Measurements from ENCODE around the gene MOB4. TPM values are rescaled to one million over a fixed set of nuclear protein-coding genes. Genes with fewer than 3 reads are reported as not detected.

MOB4 gene
- total RNA-seq, 1 donor from 2014 or later = 41.4 TPM

DNA sequence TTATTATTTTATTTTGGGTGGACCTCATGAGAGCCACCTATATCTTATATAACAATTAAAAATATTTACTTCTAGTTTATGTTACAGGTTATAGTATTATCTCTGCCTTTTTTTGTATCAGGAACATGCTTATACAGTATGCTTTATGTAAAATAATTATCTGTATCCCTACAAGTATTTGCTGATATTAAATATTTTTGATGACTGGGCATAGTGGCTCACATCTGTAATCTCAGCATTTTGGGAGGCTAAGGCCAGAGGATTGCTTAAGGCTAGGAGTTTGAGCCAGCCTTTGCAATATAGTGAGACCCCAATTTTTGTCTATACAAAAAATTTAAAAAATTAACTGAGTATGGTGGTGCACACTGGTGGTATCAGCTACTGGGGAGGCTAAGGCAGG is 39.6 kb downstream of the MOB4 start:
- no peaks in the 10 kb centered on the region for H3K9me3 Mint-ChIP-seq (ENCODE audit: low read depth)
- no peaks in the 10 kb centered on the region for H3K27me3 Mint-ChIP-seq
- H3K36me3 Mint-ChIP-seq (ENCODE audit: insufficient read depth) = peaks cover 10% of the 10 kb centered on the region
- H3K27ac Mint-ChIP-seq = no peak overlapping the region
- H3K4me1 Mint-ChIP-seq (ENCODE audit: low read depth) = no peaks in the 10 kb centered on the region
- no peak overlapping the region for H3K4me3 Mint-ChIP-seq (ENCODE audit: low read depth)
- DNase-seq (ENCODE audit: low spot score, unreplicated experiment) = no peak
- TF ChIP-seq CTCF (IDR thresholded peaks at IDR 0.05; ENCODE audit: unreplicated experiment) = no peak

GRCh38 chr2:197556456-197556855 is 40.6 kb downstream of the MOB4 start:
- no peak overlapping the region for H3K4me3 Mint-ChIP-seq (ENCODE audit: low read depth)
- peaks cover 15% of the 10 kb centered on the region for H3K36me3 Mint-ChIP-seq (ENCODE audit: insufficient read depth)
- no peaks in the 10 kb centered on the region for H3K27me3 Mint-ChIP-seq
- no peaks in the 10 kb centered on the region for H3K9me3 Mint-ChIP-seq (ENCODE audit: low read depth)
- no peak for DNase-seq (ENCODE audit: low spot score, unreplicated experiment)
- H3K27ac Mint-ChIP-seq = no peak overlapping the region
- no peaks in the 10 kb centered on the region for H3K4me1 Mint-ChIP-seq (ENCODE audit: low read depth)
- no peak for TF ChIP-seq CTCF (IDR thresholded peaks at IDR 0.05; ENCODE audit: unreplicated experiment)

DNA sequence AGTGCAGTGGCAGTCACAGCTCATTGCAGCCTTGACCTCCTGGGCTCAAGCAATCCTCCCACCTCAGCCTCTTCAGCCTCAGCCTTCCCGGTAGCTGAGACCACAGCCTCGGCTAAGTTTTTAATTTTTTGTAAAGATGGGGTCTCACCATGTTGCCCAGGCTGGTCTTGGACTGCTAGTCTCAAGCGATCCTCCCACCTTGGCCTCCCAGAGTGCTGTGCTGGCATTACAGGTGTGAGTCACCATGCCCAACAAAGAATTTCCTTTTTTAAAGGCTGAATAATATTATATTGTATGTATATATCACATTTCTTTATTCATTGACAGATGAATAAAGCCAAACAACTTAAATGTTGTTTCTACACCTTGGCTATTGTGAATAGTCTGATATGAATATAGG is 42.5 kb downstream of the MOB4 start:
- no peak for DNase-seq (ENCODE audit: low spot score, unreplicated experiment)
- no peaks in the 10 kb centered on the region for H3K9me3 Mint-ChIP-seq (ENCODE audit: low read depth)
- H3K4me3 Mint-ChIP-seq (ENCODE audit: low read depth) = no peak overlapping the region
- no peaks in the 10 kb centered on the region for H3K4me1 Mint-ChIP-seq (ENCODE audit: low read depth)
- no peak for TF ChIP-seq CTCF (IDR thresholded peaks at IDR 0.05; ENCODE audit: unreplicated experiment)
- H3K27me3 Mint-ChIP-seq = no peaks in the 10 kb centered on the region
- H3K27ac Mint-ChIP-seq = no peak overlapping the region
- peaks cover 21% of the 10 kb centered on the region for H3K36me3 Mint-ChIP-seq (ENCODE audit: insufficient read depth)

DNA sequence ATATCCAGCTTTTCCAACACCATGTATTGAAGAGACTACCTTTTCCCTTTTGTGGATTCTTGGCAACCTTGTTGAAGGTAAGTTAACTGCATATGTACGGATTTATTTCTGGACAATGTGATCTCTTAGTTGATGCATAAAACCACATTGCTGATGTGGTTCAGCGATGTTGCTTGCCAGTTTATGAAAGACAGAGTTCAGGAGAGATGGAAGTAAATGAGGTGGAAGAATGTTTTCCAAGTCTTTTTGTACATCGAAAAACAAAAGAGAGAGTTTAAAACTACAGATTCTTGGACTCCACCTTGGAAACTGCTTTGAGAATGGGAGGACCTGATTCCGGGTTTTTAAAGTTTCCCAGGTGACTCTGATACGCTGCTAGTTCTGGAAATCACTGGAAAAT is 43.8 kb downstream of the MOB4 start:
- peaks cover 25% of the 10 kb centered on the region for H3K36me3 Mint-ChIP-seq (ENCODE audit: insufficient read depth)
- no peaks in the 10 kb centered on the region for H3K27me3 Mint-ChIP-seq
- no peak overlapping the region for H3K27ac Mint-ChIP-seq
- H3K9me3 Mint-ChIP-seq (ENCODE audit: low read depth) = peaks cover 3% of the 10 kb centered on the region
- H3K4me3 Mint-ChIP-seq (ENCODE audit: low read depth) = no peak overlapping the region
- H3K4me1 Mint-ChIP-seq (ENCODE audit: low read depth) = peaks cover 1% of the 10 kb centered on the region
- DNase-seq (ENCODE audit: low spot score, unreplicated experiment) = no peak
- no peak for TF ChIP-seq CTCF (IDR thresholded peaks at IDR 0.05; ENCODE audit: unreplicated experiment)

- H3K27ac Mint-ChIP-seq = no peak overlapping the region
- no peaks in the 10 kb centered on the region for H3K27me3 Mint-ChIP-seq
- no peak for TF ChIP-seq CTCF (IDR thresholded peaks at IDR 0.05; ENCODE audit: unreplicated experiment)
- H3K9me3 Mint-ChIP-seq (ENCODE audit: low read depth) = peaks cover 3% of the 10 kb centered on the region
- H3K4me1 Mint-ChIP-seq (ENCODE audit: low read depth) = peaks cover 5% of the 10 kb centered on the region
- H3K36me3 Mint-ChIP-seq (ENCODE audit: insufficient read depth) = peaks cover 25% of the 10 kb centered on the region
- H3K4me3 Mint-ChIP-seq (ENCODE audit: low read depth) = no peak overlapping the region
- DNase-seq (ENCODE audit: low spot score, unreplicated experiment) = no peak
These were observed 44.3 kb downstream of the MOB4 start for GRCh38 chr2:197560146-197560665.

All from progenitor cell of endocrine pancreas (in vitro differentiated cells).